OCI-LY3 (cell line): ENCODE data around the gene WWP2.

Experiments used
- H2AFZ ChIP-seq: fragments of 200-600, 300-600 bp; shearing (Covaris generic); 2 replicates; pipeline ENCODE4 v1.6.0; 2014; ENCODE audit warnings: antibody characterized with exemption, low read depth, low read length
- H3K27ac ChIP-seq: fragments of 200-600, 300-600 bp; sonication (generic); 2 replicates; pipeline ENCODE4 v1.5.1; 2014; ENCODE audit warnings: mild to moderate bottlenecking, low read length, moderate library complexity, mixed read lengths
- H3K27me3 ChIP-seq: fragments of 200-600, 300-600 bp; sonication (generic); 2 replicates; pipeline ENCODE4 v1.6.1; 2014; ENCODE audit warnings: low read depth, low read length, mixed read lengths
- H3K36me3 ChIP-seq: fragments of 200-600, 300-600 bp; sonication (generic); replicated peaks from 2 replicates; pipeline ENCODE3; 2014; ENCODE audit warnings: low read depth, low read length, mixed read lengths
- H3K4me1 ChIP-seq: fragments of 300-600, 200-600 bp; sonication (generic); 2 replicates; pipeline ENCODE4 v1.6.1; 2014; ENCODE audit warnings: low read length, mixed read lengths
- H3K4me2 ChIP-seq: fragments of 200-600, 300-600 bp; sonication (generic); 2 replicates; pipeline ENCODE4 v1.6.1; 2014; ENCODE audit warnings: low read length, mixed read lengths
- H3K4me3 ChIP-seq: fragments of 300-600, 200-600 bp; sonication (generic); 2 replicates; pipeline ENCODE4 v1.5.1; 2014; ENCODE audit warnings: antibody characterized with exemption, mild to moderate bottlenecking, low read length, moderate library complexity
- H3K79me2 ChIP-seq: fragments of 300-600, 200-600 bp; shearing (Covaris generic); 2 replicates; pipeline ENCODE4 v1.6.1; 2014; ENCODE audit warnings: mild to moderate bottlenecking, low read length, mixed read lengths
- H3K9ac ChIP-seq: fragments of 300-600, 200-600 bp; shearing (Covaris generic); 2 replicates; pipeline ENCODE4 v1.6.0; 2014; ENCODE audit warnings: mild to moderate bottlenecking, low read length, moderate library complexity
- H3K9me3 ChIP-seq: fragments of 200-600, 300-600 bp; shearing (Covaris generic); 2 replicates; pipeline ENCODE4 v1.6.1; 2014; ENCODE audit warnings: low read length, mixed read lengths; ENCODE audit not compliant: insufficient read depth
- H4K20me1 ChIP-seq: fragments of 200-600, 300-600 bp; sonication (generic); 2 replicates; pipeline ENCODE4 v1.6.1; 2016; ENCODE audit warnings: low read length, mixed read lengths; ENCODE audit not compliant: insufficient read depth
- EZH2phosphoT487 ChIP-seq: fragments of 200-600 bp; shearing (Covaris generic); IDR thresholded peaks from 2 replicates; pipeline ENCODE4 v1.6.1; 2018; ENCODE audit warnings: antibody characterized with exemption, mixed run types, low read depth
- TF ChIP-seq, protein P1 (sequence below): fragments of 200-600, 300-600 bp; sonication (generic); IDR thresholded peaks from 2 replicates; pipeline ENCODE4 v1.5.1; 2014; ENCODE audit warnings: antibody characterized with exemption, low read length, low read depth

Gene WWP2

DNA sequence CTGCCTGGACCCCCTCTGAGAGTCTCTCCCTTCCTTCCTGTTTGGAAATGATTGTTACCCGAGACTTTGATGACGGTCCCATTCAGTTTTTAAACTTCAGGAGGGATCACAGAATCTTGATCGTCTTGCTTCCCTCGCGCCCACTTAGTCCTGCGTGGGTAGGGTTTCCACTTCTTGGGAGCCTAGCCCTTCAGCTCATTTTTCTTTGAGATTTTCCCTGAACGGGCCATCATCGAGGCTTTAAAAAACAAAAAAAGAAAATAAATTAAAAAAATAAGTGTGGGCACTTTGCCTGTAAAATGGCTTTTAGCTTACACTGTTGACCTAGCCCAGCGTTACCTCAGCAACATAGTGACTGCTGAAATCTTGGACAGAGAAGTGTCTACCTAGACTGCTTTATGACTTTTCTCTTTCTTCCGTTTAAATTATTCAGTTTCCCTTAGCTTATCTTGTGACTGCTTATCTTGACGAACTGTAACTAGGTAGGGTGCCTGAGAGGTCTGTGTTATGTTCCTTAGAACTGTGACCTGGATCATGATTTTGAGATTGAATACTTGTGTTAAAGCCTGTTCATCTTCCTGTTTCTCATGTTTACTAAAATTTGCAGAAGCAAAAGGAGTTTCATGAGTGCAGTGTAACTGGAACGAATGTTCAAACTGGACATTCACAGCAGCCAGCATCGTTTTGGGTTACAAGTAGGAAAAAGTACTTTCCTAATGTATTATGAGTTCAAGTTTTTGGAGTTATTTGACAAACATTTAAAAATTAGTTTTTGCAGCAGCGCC lies 874 bp downstream of the WWP2 start:
- H3K79me2 ChIP-seq: peaks cover 25% of the 10 kb centered on the region

GRCh38 chr16:69763599-69763942 lies 1.4 kb downstream of the WWP2 start:
- Histone ChIP-seq H3K4me1 (peaks cover 26% of the 10 kb centered on the region), H4K20me1 (no peaks in the 10 kb centered on the region), H3K27me3 (no peaks in the 10 kb centered on the region), H3K4me3 (peak overlapping the region; percentile 99), H3K27ac (peak overlapping the region; percentile 74), H3K9ac (peak overlapping the region; percentile 97), H2AFZ (no peak overlapping the region), H3K79me2 (peaks cover 26% of the 10 kb centered on the region), H3K9me3 (no peaks in the 10 kb centered on the region), H3K36me3 (no peaks in the 10 kb centered on the region), H3K4me2 (peak overlapping the region; percentile 96)
- TF ChIP-seq EZH2phosphoT487: no peak
- TF ChIP-seq, protein P1, sequence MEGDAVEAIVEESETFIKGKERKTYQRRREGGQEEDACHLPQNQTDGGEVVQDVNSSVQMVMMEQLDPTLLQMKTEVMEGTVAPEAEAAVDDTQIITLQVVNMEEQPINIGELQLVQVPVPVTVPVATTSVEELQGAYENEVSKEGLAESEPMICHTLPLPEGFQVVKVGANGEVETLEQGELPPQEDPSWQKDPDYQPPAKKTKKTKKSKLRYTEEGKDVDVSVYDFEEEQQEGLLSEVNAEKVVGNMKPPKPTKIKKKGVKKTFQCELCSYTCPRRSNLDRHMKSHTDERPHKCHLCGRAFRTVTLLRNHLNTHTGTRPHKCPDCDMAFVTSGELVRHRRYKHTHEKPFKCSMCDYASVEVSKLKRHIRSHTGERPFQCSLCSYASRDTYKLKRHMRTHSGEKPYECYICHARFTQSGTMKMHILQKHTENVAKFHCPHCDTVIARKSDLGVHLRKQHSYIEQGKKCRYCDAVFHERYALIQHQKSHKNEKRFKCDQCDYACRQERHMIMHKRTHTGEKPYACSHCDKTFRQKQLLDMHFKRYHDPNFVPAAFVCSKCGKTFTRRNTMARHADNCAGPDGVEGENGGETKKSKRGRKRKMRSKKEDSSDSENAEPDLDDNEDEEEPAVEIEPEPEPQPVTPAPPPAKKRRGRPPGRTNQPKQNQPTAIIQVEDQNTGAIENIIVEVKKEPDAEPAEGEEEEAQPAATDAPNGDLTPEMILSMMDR: no peak

More for the DNA sequence above, 874 bp downstream of the WWP2 start:
- TF ChIP-seq, protein P1: no peak
- TF ChIP-seq EZH2phosphoT487: no peak
- H4K20me1 ChIP-seq: no peaks in the 10 kb centered on the region
- no peaks in the 10 kb centered on the region for H3K27me3 ChIP-seq
- H3K9ac ChIP-seq: peak overlapping the region; percentile 97
- no peaks in the 10 kb centered on the region for H3K36me3 ChIP-seq
- H3K9me3 ChIP-seq: no peaks in the 10 kb centered on the region
- H2AFZ ChIP-seq: peak overlapping the region; percentile 88
- peak overlapping the region; percentile 99 for H3K4me3 ChIP-seq
- peak overlapping the region; percentile 74 for H3K27ac ChIP-seq
- peak overlapping the region; percentile 96 for H3K4me2 ChIP-seq
- peaks cover 23% of the 10 kb centered on the region for H3K4me1 ChIP-seq

DNA sequence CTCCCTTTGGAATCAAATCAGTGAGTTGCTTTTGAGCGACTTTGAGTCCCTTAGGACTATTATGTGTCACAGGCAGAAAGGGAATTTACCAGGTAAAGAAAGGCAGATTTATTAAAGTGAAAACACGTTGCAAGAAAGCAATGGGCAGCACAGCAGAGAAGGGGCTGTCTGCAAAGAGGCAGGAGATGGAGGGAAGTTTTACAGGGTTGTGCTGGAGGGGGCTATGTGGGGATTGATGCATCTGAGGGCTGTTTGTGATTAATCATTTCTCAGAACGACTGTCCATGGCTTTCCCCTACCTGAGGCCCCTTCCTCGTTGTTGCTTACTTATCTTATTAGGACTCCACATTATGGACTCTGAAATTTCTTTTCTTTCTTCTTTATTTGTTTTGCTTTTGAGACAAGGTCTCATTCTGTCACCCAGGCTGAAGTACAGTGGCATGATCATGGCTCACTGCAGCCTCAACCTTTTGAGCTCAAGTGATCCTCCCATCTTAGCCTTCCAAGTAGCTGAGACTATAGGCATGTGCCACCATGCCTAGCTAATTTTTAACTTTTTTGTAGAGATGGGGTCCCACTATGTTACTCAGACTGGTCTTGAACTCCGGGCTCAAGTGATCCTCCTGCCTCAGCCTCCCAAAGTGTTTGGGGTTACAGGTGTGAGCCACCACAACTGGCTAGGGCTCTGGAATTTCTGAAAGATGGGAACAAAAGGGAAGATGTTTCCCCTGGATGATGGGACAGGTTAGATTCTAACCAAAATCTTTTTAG lies 5.5 kb downstream of the WWP2 start:
- Histone ChIP-seq H3K4me3 (no peak overlapping the region), H3K9me3 (no peaks in the 10 kb centered on the region), H4K20me1 (no peaks in the 10 kb centered on the region; the same call in 1 of the 2 replicates), H3K4me2 (no peak overlapping the region), H3K4me1 (peaks cover 55% of the 10 kb centered on the region), H3K27ac (no peak overlapping the region), H3K27me3 (no peaks in the 10 kb centered on the region), H3K36me3 (no peaks in the 10 kb centered on the region), H3K9ac (no peak overlapping the region), H2AFZ (no peak overlapping the region), H3K79me2 (peaks cover 55% of the 10 kb centered on the region)
- TF ChIP-seq, protein P1: no peak
- no peak for TF ChIP-seq EZH2phosphoT487

DNA sequence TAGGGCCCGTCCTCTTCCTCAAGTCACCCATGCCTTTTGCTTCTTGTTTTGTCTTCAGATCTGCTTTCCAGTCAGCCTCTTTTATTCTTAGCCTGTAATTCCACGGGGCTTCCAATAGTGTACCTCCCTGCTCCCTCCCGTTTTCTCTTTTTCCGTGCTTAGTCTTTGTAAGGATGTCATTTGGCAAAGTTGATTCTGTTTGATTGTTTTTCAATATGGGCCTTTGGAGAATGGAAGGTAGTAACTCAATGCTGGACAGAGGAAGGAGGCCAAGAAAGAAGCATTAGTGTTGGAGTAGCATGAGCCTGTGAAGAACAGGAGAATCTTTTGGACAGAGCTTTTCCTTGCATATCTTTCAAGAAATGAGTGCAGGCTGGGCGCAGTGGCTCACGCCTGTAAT lies 6.5 kb downstream of the WWP2 start:
- Histone ChIP-seq H3K9me3 (no peaks in the 10 kb centered on the region), H3K79me2 (peaks cover 51% of the 10 kb centered on the region), H2AFZ (no peak overlapping the region), H3K9ac (no peak overlapping the region), H3K4me3 (no peak overlapping the region), H3K27me3 (no peaks in the 10 kb centered on the region), H3K36me3 (no peaks in the 10 kb centered on the region), H4K20me1 (no peaks in the 10 kb centered on the region; the same call in 1 of the 2 replicates), H3K27ac (no peak overlapping the region), H3K4me1 (peaks cover 57% of the 10 kb centered on the region), H3K4me2 (no peak overlapping the region)
- TF ChIP-seq EZH2phosphoT487: no peak
- TF ChIP-seq, protein P1: no peak
